H9 (cell line): ENCODE results near the gene STN1. TPM values are rescaled to one million over a fixed set of nuclear protein-coding genes. Genes with fewer than 3 reads are reported as not detected.

ENCODE experiments used
- DNase-seq: peaks from one replicate; pipeline ENCODE4 v3.0.0-alpha.2; 2017
- H2AFZ ChIP-seq: one replicate; pipeline ENCODE4 v1.6.1; 2013; ENCODE audit warnings: mild to moderate bottlenecking, low read length, control low read depth, moderate library complexity
- H2AK5ac ChIP-seq: 2 replicates; pipeline ENCODE4 v1.6.1; 2013; ENCODE audit warnings: low read length, control low read depth, mixed read lengths; ENCODE audit not compliant: insufficient read length
- H2BK120ac ChIP-seq: one replicate; pipeline ENCODE4 v1.6.1; 2013; ENCODE audit warnings: low read depth, mild to moderate bottlenecking, low read length, control low read depth, inconsistent platforms; ENCODE audit not compliant: poor library complexity, severe bottlenecking
- H2BK12ac ChIP-seq: 2 replicates; pipeline ENCODE4 v1.6.1; 2013; ENCODE audit warnings: low read length, control low read depth, mixed read lengths, low read depth; ENCODE audit not compliant: insufficient read length
- H2BK15ac ChIP-seq: 2 replicates; pipeline ENCODE4 v1.6.1; 2013; ENCODE audit warnings: low read depth, low read length, control low read depth
- H2BK20ac ChIP-seq: one replicate; pipeline ENCODE4 v1.6.1; 2013; ENCODE audit warnings: low read depth, mild to moderate bottlenecking, low read length, control low read depth, inconsistent platforms; ENCODE audit not compliant: poor library complexity, severe bottlenecking
- H2BK5ac ChIP-seq: 2 replicates; pipeline ENCODE4 v1.6.1; 2013; ENCODE audit warnings: low read length, control low read depth, mixed read lengths; ENCODE audit not compliant: insufficient read length
- H3K14ac ChIP-seq: 2 replicates; pipeline ENCODE4 v1.6.1; 2013; ENCODE audit warnings: low read length, control low read depth; ENCODE audit not compliant: insufficient read depth
- H3K18ac ChIP-seq: 2 replicates; pipeline ENCODE4 v1.6.1; 2013; ENCODE audit warnings: low read depth, mild to moderate bottlenecking, mixed read lengths, low read length, control low read depth; ENCODE audit not compliant: insufficient read length
- H3K23ac ChIP-seq: 2 replicates; pipeline ENCODE4 v1.6.1; 2013; ENCODE audit warnings: low read length, control low read depth, mixed read lengths, low read depth; ENCODE audit not compliant: insufficient read length
- H3K23me2 ChIP-seq: 2 replicates; pipeline ENCODE4 v1.6.1; 2013; ENCODE audit warnings: low read depth, mild to moderate bottlenecking, mixed read lengths, low read length, control low read depth; ENCODE audit not compliant: insufficient read length, poor library complexity, severe bottlenecking
- H3K27ac ChIP-seq: 2 replicates; pipeline ENCODE4 v1.5.1; 2013; ENCODE audit warnings: low read length, control low read depth, mixed read lengths, low read depth; ENCODE audit not compliant: insufficient read length
- H3K27me3 ChIP-seq: 2 replicates; pipeline ENCODE4 v1.6.1; 2013; ENCODE audit warnings: low read length, control low read depth, inconsistent platforms; ENCODE audit not compliant: insufficient read depth
- H3K4ac ChIP-seq: 2 replicates; pipeline ENCODE4 v1.6.1; 2013; ENCODE audit warnings: low read depth, mild to moderate bottlenecking, control low read depth, inconsistent platforms, low read length, moderate library complexity
- H3K4me1 ChIP-seq: 2 replicates; pipeline ENCODE4 v1.6.1; 2013; ENCODE audit warnings: low read length, control low read depth, inconsistent platforms; ENCODE audit not compliant: insufficient read depth
- H3K4me2 ChIP-seq: 2 replicates; pipeline ENCODE4 v1.6.1; 2013; ENCODE audit warnings: low read length, control low read depth, mixed read lengths; ENCODE audit not compliant: insufficient read length, insufficient read depth
- H3K56ac ChIP-seq: 2 replicates; pipeline ENCODE4 v1.6.1; 2013; ENCODE audit warnings: low read depth, mild to moderate bottlenecking, mixed read lengths, low read length, control low read depth; ENCODE audit not compliant: insufficient read length
- H3K79me1 ChIP-seq: 2 replicates; pipeline ENCODE4 v1.6.1; 2013; ENCODE audit warnings: low read depth, mild to moderate bottlenecking, moderate library complexity, low read length, control low read depth, inconsistent platforms; ENCODE audit not compliant: insufficient read depth, poor library complexity, severe bottlenecking
- H3K79me2 ChIP-seq: 2 replicates; pipeline ENCODE4 v1.6.1; 2013; ENCODE audit warnings: low read length, control low read depth, inconsistent platforms; ENCODE audit not compliant: insufficient read depth
- H3K9ac ChIP-seq: 2 replicates; pipeline ENCODE4 v1.6.1; 2013; ENCODE audit warnings: low read length, control low read depth, mixed read lengths; ENCODE audit not compliant: insufficient read length; ENCODE audit errors: extremely low read depth
- H3K9me3 ChIP-seq: one replicate; pipeline ENCODE4 v1.6.1; 2013; ENCODE audit warnings: low read depth, low read length, inconsistent platforms; ENCODE audit not compliant: control insufficient read depth
- H3T11ph ChIP-seq: one replicate; pipeline ENCODE4 v1.6.1; 2013; ENCODE audit warnings: mild to moderate bottlenecking, low read length, control low read depth, inconsistent platforms
- H4K20me1 ChIP-seq: one replicate; pipeline ENCODE4 v1.6.1; 2013; ENCODE audit not compliant: control insufficient read depth, insufficient read length, insufficient read depth
- H4K5ac ChIP-seq: 2 replicates; pipeline ENCODE4 v1.6.1; 2013; ENCODE audit warnings: low read depth, mild to moderate bottlenecking, mixed read lengths, low read length, control low read depth; ENCODE audit not compliant: insufficient read length
- H4K8ac ChIP-seq: replicated peaks from 2 replicates; pipeline ENCODE4 v1.6.1; 2013; ENCODE audit warnings: low read length, control low read depth, mixed read lengths, low read depth; ENCODE audit not compliant: insufficient read length
- H4K91ac ChIP-seq: 2 replicates; pipeline ENCODE4 v1.6.1; 2013; ENCODE audit warnings: low read depth, mild to moderate bottlenecking, moderate library complexity, mixed read lengths, low read length, control low read depth; ENCODE audit not compliant: insufficient read length
- H3K27ac Mint-ChIP-seq, 3 experiments: 2 replicates in 2 of 3; 3 replicates in 1 of 3; pipeline ENCODE4 v1.8.0; 2020 to 2021; ENCODE audit warnings: mixed read lengths in 3 of 3, mild to moderate bottlenecking in 1 of 3, moderate library complexity in 1 of 3
- H3K27me3 Mint-ChIP-seq: 2 replicates; pipeline ENCODE4 v1.8.0; 2021; ENCODE audit warnings: low read depth, mild to moderate bottlenecking, moderate library complexity, mixed read lengths
- H3K36me3 Mint-ChIP-seq, 3 experiments: 2 replicates in 2 of 3; 3 replicates in 1 of 3; pipeline ENCODE4 v1.8.0; 2020 to 2021; ENCODE audit warnings: low read depth in 3 of 3, mixed read lengths in 3 of 3; ENCODE audit not compliant: insufficient read depth in 1 of 3
- H3K4me1 Mint-ChIP-seq, 2 experiments: 2 replicates each; pipeline ENCODE4 v1.8.0; 2020; ENCODE audit warnings: mixed read lengths in 2 of 2
- H3K4me3 Mint-ChIP-seq, 2 experiments: 2 replicates in 1 of 2; 3 replicates in 1 of 2; pipeline ENCODE4 v1.8.0; 2020 to 2021; ENCODE audit warnings: mild to moderate bottlenecking in 2 of 2, mixed read lengths in 2 of 2, moderate library complexity in 1 of 2
- H3K9me3 Mint-ChIP-seq, 2 experiments: 2 replicates in 1 of 2; 3 replicates in 1 of 2; pipeline ENCODE4 v1.8.0; 2020; ENCODE audit warnings: mild to moderate bottlenecking in 2 of 2, mixed read lengths in 2 of 2, moderate library complexity in 1 of 2
- CTCF ChIP-seq: fragments of 200-600 bp; sonication (generic); conservative IDR thresholded peaks from 3 replicates; pipeline ENCODE4 v1.8.0; 2021; ENCODE audit warnings: antibody characterized with exemption, mild to moderate bottlenecking
- WGBS: extraction: QIAGEN DNeasy Blood & Tissue Kit; methylation state at CpG from one replicate; pipeline ENCODE4 v1.1.7; 2013; ENCODE audit warnings: missing lambda C conversion rate, low lambda C conversion rate, mixed read lengths; ENCODE audit not compliant: insufficient read length; ENCODE audit errors: extremely low coverage; 5-methylcytosine and 5-hydroxymethylcytosine counted together
- total RNA-seq: library from RNA; stranded (reverse); gene quantifications from 2 replicates; pipeline ENCODE4 v1.2.1, GENCODE V29; 2021

Gene STN1
- total RNA-seq, 1 experiment from 2014 or later, result 11.3 TPM

DNA sequence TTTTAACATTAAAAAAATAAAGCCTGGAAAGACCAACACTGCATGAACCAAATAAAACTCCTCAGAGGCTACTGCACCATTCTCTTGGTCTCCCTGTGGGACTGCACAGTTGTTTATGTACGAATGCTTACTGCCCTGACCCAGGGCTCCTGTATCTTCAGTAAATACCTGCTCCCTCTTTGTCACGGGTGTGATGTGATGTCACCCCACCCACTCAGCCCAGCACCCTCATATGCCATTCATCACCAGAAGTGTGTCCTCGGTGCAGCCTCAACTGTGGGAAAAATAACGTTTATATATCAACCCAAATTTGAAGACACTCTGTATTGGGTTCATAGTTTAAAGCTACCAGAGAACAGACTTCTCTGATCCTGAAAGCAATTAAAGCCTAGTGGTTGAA is 48.6 kb downstream of the STN1 start:
- no peak overlapping the region for H3K27ac ChIP-seq
- H3K27me3 ChIP-seq, result no peaks in the 10 kb centered on the region
- H3T11ph ChIP-seq, result no peak overlapping the region
- no peak overlapping the region for H3K4me2 ChIP-seq
- no peak for TF ChIP-seq CTCF
- H2BK20ac ChIP-seq, result no peak overlapping the region
- H2BK15ac ChIP-seq, result no peak overlapping the region
- WGBS, result no CpG with 5 or more reads among the region's 4 CpGs
- H3K14ac ChIP-seq, result no peak overlapping the region
- no peak overlapping the region for H3K4ac ChIP-seq
- no peak overlapping the region for H2BK120ac ChIP-seq
- H3K36me3 Mint-ChIP-seq, result peaks cover 1 to 10% (median 7%) of the 10 kb centered on the region in 3 experiments; a peak in 4 of 7 replicates
- no peaks in the 10 kb centered on the region for H4K20me1 ChIP-seq
- H3K4me3 Mint-ChIP-seq, result no peak overlapping the region
- H3K4me1 ChIP-seq, result 0 out of 2 replicates have a peak, but pooled peaks cover 2% of the 10 kb centered on the region
- no peak for DNase-seq
- no peak overlapping the region for H2BK5ac ChIP-seq
- no peak overlapping the region for H4K5ac ChIP-seq
- H4K8ac ChIP-seq, result no peak overlapping the region
- no peak overlapping the region for H3K56ac ChIP-seq
- H3K9me3 ChIP-seq, result no peaks in the 10 kb centered on the region
- peaks cover 13 to 18% of the 10 kb centered on the region in 2 experiments for H3K4me1 Mint-ChIP-seq
- H3K27me3 Mint-ChIP-seq, result peaks cover 5% of the 10 kb centered on the region; the same call in 1 of the 2 replicates
- no peak overlapping the region; a peak in 1 of 7 replicates for H3K27ac Mint-ChIP-seq
- H3K9ac ChIP-seq, result no peak overlapping the region
- H3K18ac ChIP-seq, result no peak overlapping the region
- H2BK12ac ChIP-seq, result no peak overlapping the region
- no peaks in the 10 kb centered on the region for H3K79me2 ChIP-seq
- peaks cover 12% of the 10 kb centered on the region in 2 experiments for H3K9me3 Mint-ChIP-seq
- H2AFZ ChIP-seq, result no peak overlapping the region
- H3K23me2 ChIP-seq, result no peaks in the 10 kb centered on the region
- H3K79me1 ChIP-seq, result no peaks in the 10 kb centered on the region
- no peak overlapping the region for H3K23ac ChIP-seq
- H4K91ac ChIP-seq, result no peak overlapping the region
- no peak overlapping the region for H2AK5ac ChIP-seq
